GM23338 (cell line): ENCODE measurements around the gene NT5C1A. TPM values are rescaled to one million over a fixed set of nuclear protein-coding genes. Genes with fewer than 3 reads are reported as not detected.

ENCODE experiments used
- ATAC-seq: fragments of 200-7000 bp; cut with Tn5 transposase; 3 replicates; pipeline ENCODE4 v1.9.1; 2020
- DNase-seq: peaks from one replicate; pipeline ENCODE4 v3.0.0-alpha.2; 2015; ENCODE audit warnings: low spot score
- H2AFZ ChIP-seq: fragments of 200-600 bp; sonication (generic); 2 replicates; pipeline ENCODE4 v1.8.0; 2016; ENCODE audit warnings: antibody characterized with exemption, mild to moderate bottlenecking, moderate library complexity
- H3F3A ChIP-seq: fragments of 200-600 bp; sonication (generic); replicated peaks from 2 replicates; pipeline ENCODE4 v1.8.0; 2017; ENCODE audit warnings: antibody characterized with exemption, mixed run types, low read depth
- H3K27ac ChIP-seq: fragments of 200-600 bp; sonication (generic); 2 replicates; pipeline ENCODE4 v1.6.1; 2016; ENCODE audit warnings: low read depth
- H3K27me3 ChIP-seq: fragments of 200-600 bp; sonication (generic); 2 replicates; pipeline ENCODE4 v1.8.0; 2016; ENCODE audit warnings: mild to moderate bottlenecking, mixed run types, moderate library complexity; ENCODE audit not compliant: insufficient read depth
- H3K36me3 ChIP-seq: fragments of 200-600 bp; sonication (generic); 2 replicates; pipeline ENCODE4 v1.8.0; 2016; ENCODE audit warnings: mild to moderate bottlenecking; ENCODE audit not compliant: insufficient read depth
- H3K4me1 ChIP-seq: fragments of 200-600 bp; sonication (generic); 2 replicates; pipeline ENCODE4 v1.8.0; 2016; ENCODE audit warnings: mild to moderate bottlenecking, moderate library complexity; ENCODE audit not compliant: insufficient read depth
- H3K4me2 ChIP-seq: fragments of 200-600 bp; sonication (generic); 2 replicates; pipeline ENCODE4 v1.7.1; 2017; ENCODE audit warnings: mixed run types
- H3K4me3 ChIP-seq: fragments of 200-600 bp; sonication (generic); 2 replicates; pipeline ENCODE4 v1.6.1; 2016; ENCODE audit warnings: mixed run types
- H3K79me2 ChIP-seq: fragments of 200-600 bp; sonication (generic); replicated peaks from 2 replicates; pipeline ENCODE4 v1.8.0; 2017; ENCODE audit warnings: mild to moderate bottlenecking; ENCODE audit not compliant: insufficient read depth
- H3K9me2 ChIP-seq: fragments of 200-600 bp; sonication (generic); 2 replicates; pipeline ENCODE4 v1.8.0; 2017; ENCODE audit not compliant: insufficient read depth
- H4K20me1 ChIP-seq: fragments of 200-600 bp; sonication (generic); replicated peaks from 2 replicates; pipeline ENCODE4 v1.8.0; 2017; ENCODE audit warnings: mild to moderate bottlenecking; ENCODE audit not compliant: insufficient read depth
- H3K27ac Mint-ChIP-seq: 2 replicates; pipeline ENCODE4 v1.8.0; 2020; ENCODE audit warnings: inconsistent platforms, mild to moderate bottlenecking, moderate library complexity, mixed read lengths
- H3K27me3 Mint-ChIP-seq: 3 replicates; pipeline ENCODE4 v1.8.0; 2022; ENCODE audit warnings: low read depth, mild to moderate bottlenecking, moderate library complexity, mixed read lengths, inconsistent platforms; ENCODE audit not compliant: insufficient read depth, poor library complexity
- H3K36me3 Mint-ChIP-seq: 3 replicates; pipeline ENCODE4 v1.8.0; 2021; ENCODE audit warnings: low read depth, mild to moderate bottlenecking, inconsistent platforms, moderate library complexity, mixed read lengths
- H3K4me1 Mint-ChIP-seq: 3 replicates; pipeline ENCODE4 v1.8.0; 2020; ENCODE audit warnings: mild to moderate bottlenecking, inconsistent platforms, mixed read lengths
- H3K4me3 Mint-ChIP-seq: 3 replicates; pipeline ENCODE4 v1.8.0; 2021; ENCODE audit warnings: moderate library complexity, mild to moderate bottlenecking, inconsistent platforms, mixed read lengths
- H3K9me3 Mint-ChIP-seq: 3 replicates; pipeline ENCODE4 v1.8.0; 2020; ENCODE audit warnings: moderate library complexity, mild to moderate bottlenecking, inconsistent platforms, mixed read lengths
- CREB1 ChIP-seq: fragments of 250-450 bp; sonication (Bioruptor Pico); IDR thresholded peaks from 2 replicates; pipeline ENCODE4 v1.5.0; 2020; ENCODE audit warnings: low read depth, mild to moderate bottlenecking, moderate library complexity
- EZH2 ChIP-seq: fragments of 200-600 bp; sonication (generic); IDR thresholded peaks from one replicate; pipeline ENCODE4 v1.8.0; 2017; ENCODE audit warnings: antibody characterized with exemption, mild to moderate bottlenecking, low read depth; ENCODE audit not compliant: unreplicated experiment
- EZH2phosphoT487 ChIP-seq: fragments of 200-600 bp; sonication (generic); IDR thresholded peaks from one replicate; pipeline ENCODE4 v1.8.1; 2018; ENCODE audit warnings: antibody characterized with exemption; ENCODE audit not compliant: unreplicated experiment
- JUNB ChIP-seq: IDR thresholded peaks from one replicate; pipeline ENCODE4 v1.6.1; 2016; ENCODE audit warnings: antibody characterized with exemption; ENCODE audit not compliant: unreplicated experiment
- NANOG ChIP-seq: IDR thresholded peaks from 2 replicates; pipeline ENCODE4 v1.6.1; 2016; ENCODE audit warnings: antibody characterized with exemption, borderline replicate concordance
- POLR2AphosphoS5 ChIP-seq: IDR thresholded peaks from 2 replicates; pipeline ENCODE4 v1.6.1; 2016; ENCODE audit warnings: antibody characterized with exemption, low read depth
- REST ChIP-seq: IDR thresholded peaks from one replicate; pipeline ENCODE4 v1.6.1; 2018; ENCODE audit warnings: antibody characterized with exemption; ENCODE audit not compliant: unreplicated experiment
- STAT1 ChIP-seq: IDR thresholded peaks from one replicate; pipeline ENCODE4 v1.6.1; 2016; ENCODE audit warnings: antibody characterized with exemption; ENCODE audit not compliant: unreplicated experiment
- ZNF114 ChIP-seq: fragments of 250-450 bp; sonication (Bioruptor Pico); IDR thresholded peaks from 2 replicates; pipeline ENCODE4 v1.5.0; 2020; ENCODE audit warnings: mild to moderate bottlenecking, moderate library complexity
- ZNF331 ChIP-seq: fragments of 250-450 bp; sonication (Bioruptor Pico); IDR thresholded peaks from 2 replicates; pipeline ENCODE4 v1.5.0; 2020; ENCODE audit warnings: low read depth, mild to moderate bottlenecking, moderate library complexity
- polyA plus RNA-seq: library from polyadenylated mRNA; unstranded; fragments of >200 nt; fragmentation: Nextera tagmentation; extraction: Ambion mirVana; gene quantifications from 2 replicates; pipeline ENCODE4 v1.2.1, GENCODE V29; 2016
- total RNA-seq: library from RNA; depleted of rRNA; stranded (reverse); fragments of >200 nt; shearing (Covaris generic); gene quantifications from 2 replicates; pipeline ENCODE4 v1.2.3, GENCODE V29; 2014
- TF ChIP-seq, protein P1 (sequence below): IDR thresholded peaks from 2 replicates; pipeline ENCODE4 v1.6.1; 2016; ENCODE audit warnings: antibody characterized with exemption
- TF ChIP-seq, protein P2 (sequence below), 2 experiments: fragments of 200-600 bp in 1 of 2; sonication (generic) in 1 of 2; conservative IDR thresholded peaks; 2 replicates each; pipeline versions ENCODE4 v1.5.1 to v1.6.1; 2016 to 2017; ENCODE audit warnings: antibody characterized with exemption in 2 of 2, low read depth in 2 of 2, mild to moderate bottlenecking in 2 of 2, moderate library complexity in 1 of 2
- TF ChIP-seq, protein P3 (sequence below): fragments of 250-450 bp; sonication (Bioruptor Pico); IDR thresholded peaks from 2 replicates; pipeline ENCODE4 v1.5.0; 2020; ENCODE audit warnings: mild to moderate bottlenecking, moderate library complexity

Gene NT5C1A
- total and polyA plus RNA-seq, 2 experiments from 2014 or later, result not detected

GRCh38 chr1:39668111-39668510 is 3.8 kb downstream of the NT5C1A start:
- Histone ChIP-seq H3K4me2 (no peak overlapping the region), H3K4me3 (no peak overlapping the region), H3K27me3 (peaks cover 94% of the 10 kb centered on the region), H3K27ac (no peak overlapping the region), H2AFZ (no peak overlapping the region), H3K79me2 (no peaks in the 10 kb centered on the region), H3K4me1 (peaks cover 5% of the 10 kb centered on the region; the same call in 1 of the 2 replicates), H3K9me2 (no peaks in the 10 kb centered on the region), H3K36me3 (no peaks in the 10 kb centered on the region), H4K20me1 (peaks cover 8% of the 10 kb centered on the region; the same call in 1 of the 2 replicates), H3F3A (no peaks in the 10 kb centered on the region)
- ATAC-seq (no peak), DNase-seq (no peak)
- TF ChIP-seq EZH2phosphoT487 (no peak), STAT1 (no peak), EZH2 (no peak), CREB1 (no peak), ZNF331 (CRISPR knock-in tag) (no peak), ZNF114 (CRISPR knock-in tag) (no peak), POLR2AphosphoS5 (no peak), JUNB (no peak), REST (no peak), NANOG (no peak)
- TF ChIP-seq, protein P1, sequence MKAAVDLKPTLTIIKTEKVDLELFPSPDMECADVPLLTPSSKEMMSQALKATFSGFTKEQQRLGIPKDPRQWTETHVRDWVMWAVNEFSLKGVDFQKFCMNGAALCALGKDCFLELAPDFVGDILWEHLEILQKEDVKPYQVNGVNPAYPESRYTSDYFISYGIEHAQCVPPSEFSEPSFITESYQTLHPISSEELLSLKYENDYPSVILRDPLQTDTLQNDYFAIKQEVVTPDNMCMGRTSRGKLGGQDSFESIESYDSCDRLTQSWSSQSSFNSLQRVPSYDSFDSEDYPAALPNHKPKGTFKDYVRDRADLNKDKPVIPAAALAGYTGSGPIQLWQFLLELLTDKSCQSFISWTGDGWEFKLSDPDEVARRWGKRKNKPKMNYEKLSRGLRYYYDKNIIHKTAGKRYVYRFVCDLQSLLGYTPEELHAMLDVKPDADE, result no peak
- TF ChIP-seq, protein P2, sequence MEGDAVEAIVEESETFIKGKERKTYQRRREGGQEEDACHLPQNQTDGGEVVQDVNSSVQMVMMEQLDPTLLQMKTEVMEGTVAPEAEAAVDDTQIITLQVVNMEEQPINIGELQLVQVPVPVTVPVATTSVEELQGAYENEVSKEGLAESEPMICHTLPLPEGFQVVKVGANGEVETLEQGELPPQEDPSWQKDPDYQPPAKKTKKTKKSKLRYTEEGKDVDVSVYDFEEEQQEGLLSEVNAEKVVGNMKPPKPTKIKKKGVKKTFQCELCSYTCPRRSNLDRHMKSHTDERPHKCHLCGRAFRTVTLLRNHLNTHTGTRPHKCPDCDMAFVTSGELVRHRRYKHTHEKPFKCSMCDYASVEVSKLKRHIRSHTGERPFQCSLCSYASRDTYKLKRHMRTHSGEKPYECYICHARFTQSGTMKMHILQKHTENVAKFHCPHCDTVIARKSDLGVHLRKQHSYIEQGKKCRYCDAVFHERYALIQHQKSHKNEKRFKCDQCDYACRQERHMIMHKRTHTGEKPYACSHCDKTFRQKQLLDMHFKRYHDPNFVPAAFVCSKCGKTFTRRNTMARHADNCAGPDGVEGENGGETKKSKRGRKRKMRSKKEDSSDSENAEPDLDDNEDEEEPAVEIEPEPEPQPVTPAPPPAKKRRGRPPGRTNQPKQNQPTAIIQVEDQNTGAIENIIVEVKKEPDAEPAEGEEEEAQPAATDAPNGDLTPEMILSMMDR (conservative IDR thresholded peaks at IDR 0.05; ENCODE audit: low read depth in 2 of 2), result no peak
- TF ChIP-seq, protein P3, sequence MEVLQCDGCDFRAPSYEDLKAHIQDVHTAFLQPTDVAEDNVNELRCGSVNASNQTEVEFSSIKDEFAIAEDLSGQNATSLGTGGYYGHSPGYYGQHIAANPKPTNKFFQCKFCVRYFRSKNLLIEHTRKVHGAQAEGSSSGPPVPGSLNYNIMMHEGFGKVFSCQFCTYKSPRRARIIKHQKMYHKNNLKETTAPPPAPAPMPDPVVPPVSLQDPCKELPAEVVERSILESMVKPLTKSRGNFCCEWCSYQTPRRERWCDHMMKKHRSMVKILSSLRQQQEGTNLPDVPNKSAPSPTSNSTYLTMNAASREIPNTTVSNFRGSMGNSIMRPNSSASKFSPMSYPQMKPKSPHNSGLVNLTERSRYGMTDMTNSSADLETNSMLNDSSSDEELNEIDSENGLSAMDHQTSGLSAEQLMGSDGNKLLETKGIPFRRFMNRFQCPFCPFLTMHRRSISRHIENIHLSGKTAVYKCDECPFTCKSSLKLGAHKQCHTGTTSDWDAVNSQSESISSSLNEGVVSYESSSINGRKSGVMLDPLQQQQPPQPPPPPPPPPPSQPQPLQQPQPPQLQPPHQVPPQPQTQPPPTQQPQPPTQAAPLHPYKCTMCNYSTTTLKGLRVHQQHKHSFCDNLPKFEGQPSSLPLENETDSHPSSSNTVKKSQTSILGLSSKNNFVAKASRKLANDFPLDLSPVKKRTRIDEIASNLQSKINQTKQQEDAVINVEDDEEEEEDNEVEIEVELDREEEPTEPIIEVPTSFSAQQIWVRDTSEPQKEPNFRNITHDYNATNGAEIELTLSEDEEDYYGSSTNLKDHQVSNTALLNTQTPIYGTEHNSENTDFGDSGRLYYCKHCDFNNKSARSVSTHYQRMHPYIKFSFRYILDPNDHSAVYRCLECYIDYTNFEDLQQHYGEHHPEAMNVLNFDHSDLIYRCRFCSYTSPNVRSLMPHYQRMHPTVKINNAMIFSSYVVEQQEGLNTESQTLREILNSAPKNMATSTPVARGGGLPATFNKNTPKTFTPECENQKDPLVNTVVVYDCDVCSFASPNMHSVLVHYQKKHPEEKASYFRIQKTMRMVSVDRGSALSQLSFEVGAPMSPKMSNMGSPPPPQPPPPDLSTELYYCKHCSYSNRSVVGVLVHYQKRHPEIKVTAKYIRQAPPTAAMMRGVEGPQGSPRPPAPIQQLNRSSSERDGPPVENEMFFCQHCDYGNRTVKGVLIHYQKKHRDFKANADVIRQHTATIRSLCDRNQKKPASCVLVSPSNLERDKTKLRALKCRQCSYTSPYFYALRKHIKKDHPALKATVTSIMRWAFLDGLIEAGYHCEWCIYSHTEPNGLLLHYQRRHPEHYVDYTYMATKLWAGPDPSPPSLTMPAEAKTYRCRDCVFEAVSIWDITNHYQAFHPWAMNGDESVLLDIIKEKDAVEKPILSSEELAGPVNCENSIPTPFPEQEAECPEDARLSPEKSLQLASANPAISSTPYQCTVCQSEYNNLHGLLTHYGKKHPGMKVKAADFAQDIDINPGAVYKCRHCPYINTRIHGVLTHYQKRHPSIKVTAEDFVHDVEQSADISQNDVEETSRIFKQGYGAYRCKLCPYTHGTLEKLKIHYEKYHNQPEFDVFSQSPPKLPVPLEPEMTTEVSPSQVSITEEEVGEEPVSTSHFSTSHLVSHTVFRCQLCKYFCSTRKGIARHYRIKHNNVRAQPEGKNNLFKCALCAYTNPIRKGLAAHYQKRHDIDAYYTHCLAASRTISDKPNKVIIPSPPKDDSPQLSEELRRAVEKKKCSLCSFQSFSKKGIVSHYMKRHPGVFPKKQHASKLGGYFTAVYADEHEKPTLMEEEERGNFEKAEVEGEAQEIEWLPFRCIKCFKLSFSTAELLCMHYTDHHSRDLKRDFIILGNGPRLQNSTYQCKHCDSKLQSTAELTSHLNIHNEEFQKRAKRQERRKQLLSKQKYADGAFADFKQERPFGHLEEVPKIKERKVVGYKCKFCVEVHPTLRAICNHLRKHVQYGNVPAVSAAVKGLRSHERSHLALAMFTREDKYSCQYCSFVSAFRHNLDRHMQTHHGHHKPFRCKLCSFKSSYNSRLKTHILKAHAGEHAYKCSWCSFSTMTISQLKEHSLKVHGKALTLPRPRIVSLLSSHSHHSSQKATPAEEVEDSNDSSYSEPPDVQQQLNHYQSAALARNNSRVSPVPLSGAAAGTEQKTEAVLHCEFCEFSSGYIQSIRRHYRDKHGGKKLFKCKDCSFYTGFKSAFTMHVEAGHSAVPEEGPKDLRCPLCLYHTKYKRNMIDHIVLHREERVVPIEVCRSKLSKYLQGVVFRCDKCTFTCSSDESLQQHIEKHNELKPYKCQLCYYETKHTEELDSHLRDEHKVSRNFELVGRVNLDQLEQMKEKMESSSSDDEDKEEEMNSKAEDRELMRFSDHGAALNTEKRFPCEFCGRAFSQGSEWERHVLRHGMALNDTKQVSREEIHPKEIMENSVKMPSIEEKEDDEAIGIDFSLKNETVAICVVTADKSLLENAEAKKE (CRISPR knock-in tag), result no peak
- Mint-ChIP-seq H3K4me3 (no peak overlapping the region), H3K4me1 (peaks cover 9% of the 10 kb centered on the region), H3K27me3 (peaks cover 83% of the 10 kb centered on the region), H3K36me3 (no peaks in the 10 kb centered on the region), H3K9me3 (no peaks in the 10 kb centered on the region), H3K27ac (no peak overlapping the region)
